Keratinocyte (primary cell): ENCODE data around the gene RPL18A. TPM values are rescaled to one million over a fixed set of nuclear protein-coding genes. Genes with fewer than 3 reads are reported as not detected.

ENCODE experiments used
- DNase-seq: peaks from one replicate; pipeline ENCODE4 v3.0.0-alpha.2; 2011; ENCODE audit warnings: low read depth, missing footprints, low spot score
- FAIRE-seq: peaks from 2 replicates; lab custom pipeline; 2011; peaks lifted over from hg19 to GRCh38; lab: Jason Lieb, UNC
- H2AFZ ChIP-seq: 2 replicates; pipeline ENCODE4 v1.6.0; 2012; ENCODE audit warnings: low read length, control low read depth, inconsistent platforms; ENCODE audit not compliant: control insufficient read depth
- H3K27ac ChIP-seq: 2 replicates; pipeline ENCODE4 v1.5.1; 2011; ENCODE audit warnings: low read length; ENCODE audit not compliant: control insufficient read depth, insufficient read depth
- H3K27me3 ChIP-seq: 3 replicates; pipeline ENCODE4 v1.6.0; 2011; ENCODE audit warnings: low read length; ENCODE audit not compliant: control insufficient read depth, insufficient read depth; ENCODE audit errors: extremely low read depth
- H3K36me3 ChIP-seq, 2 experiments: 2 replicates in 1 of 2; 3 replicates in 1 of 2; pipeline ENCODE4 v1.5.1; 2011; ENCODE audit warnings: low read length in 2 of 2, mild to moderate bottlenecking in 1 of 2; ENCODE audit not compliant: control insufficient read depth in 2 of 2, insufficient read depth in 2 of 2; ENCODE audit errors: extremely low read depth in 1 of 2
- H3K4me1 ChIP-seq: 3 replicates; pipeline ENCODE4 v1.5.1; 2011; ENCODE audit warnings: low read length; ENCODE audit not compliant: control insufficient read depth, insufficient read depth; ENCODE audit errors: extremely low read depth
- H3K4me2 ChIP-seq: 3 replicates; pipeline ENCODE4 v1.6.0; 2011; ENCODE audit warnings: low read depth, low read length; ENCODE audit not compliant: control insufficient read depth, insufficient read depth; ENCODE audit errors: extremely low read depth
- H3K4me3 ChIP-seq, 3 experiments: fragments of 200-600 bp in 1 of 3; sonication (generic) in 1 of 3; 2 replicates in 2 of 3; 3 replicates in 1 of 3; pipeline ENCODE4 v1.5.1; 2011 to 2016; ENCODE audit warnings: low read length in 3 of 3, mild to moderate bottlenecking in 3 of 3, control low read depth in 2 of 3, inconsistent platforms in 1 of 3, low read depth in 1 of 3, mixed read lengths in 1 of 3, mixed run types in 1 of 3, moderate library complexity in 1 of 3; ENCODE audit not compliant: control insufficient read depth in 2 of 3, insufficient read depth in 2 of 3; ENCODE audit errors: extremely low read depth in 1 of 3
- H3K79me2 ChIP-seq: 2 replicates; pipeline ENCODE4 v1.6.0; 2012; ENCODE audit warnings: low read length; ENCODE audit not compliant: control insufficient read depth, insufficient read depth
- H3K9ac ChIP-seq: 3 replicates; pipeline ENCODE4 v1.6.0; 2011; ENCODE audit warnings: low read length; ENCODE audit not compliant: control insufficient read depth, insufficient read depth; ENCODE audit errors: extremely low read depth
- H3K9me1 ChIP-seq: 3 replicates; pipeline ENCODE4 v1.6.0; 2011; ENCODE audit warnings: low read length; ENCODE audit not compliant: control insufficient read depth, insufficient read depth; ENCODE audit errors: extremely low read depth
- H3K9me3 ChIP-seq: 2 replicates; pipeline ENCODE4 v1.5.1; 2012; ENCODE audit warnings: low read depth, low read length; ENCODE audit not compliant: control insufficient read depth
- H4K20me1 ChIP-seq: 3 replicates; pipeline ENCODE4 v1.6.0; 2011; ENCODE audit warnings: low read length; ENCODE audit not compliant: control insufficient read depth, insufficient read depth; ENCODE audit errors: extremely low read depth
- CTCF ChIP-seq, 3 experiments: IDR thresholded peaks in 1 of 3; conservative IDR thresholded peaks in 1 of 3; optimal IDR thresholded peaks in 1 of 3; 2 replicates in 2 of 3; 3 replicates in 1 of 3; pipeline versions ENCODE3 to v1.5.1; 2011; ENCODE audit warnings: low read length in 3 of 3, mild to moderate bottlenecking in 3 of 3, moderate library complexity in 2 of 3, control low read depth in 1 of 3, inconsistent platforms in 1 of 3; ENCODE audit not compliant: insufficient read depth in 2 of 3; ENCODE audit errors: extremely low read depth in 1 of 3
- EZH2 ChIP-seq: IDR thresholded peaks from one replicate; pipeline ENCODE4 v1.6.1; 2012; ENCODE audit warnings: inconsistent platforms, mild to moderate bottlenecking, low read length, moderate library complexity
- dilution Hi-C: fragments of 300-500 bp; cut with MboI; formaldehyde crosslinking; loops from one replicate; pipeline ENCODE4 v1.7.0; 2020; ENCODE audit warnings: low sequenced_read_pairs; ENCODE audit not compliant: extremely low pct_ligation_motif_present
- polyA plus RNA-seq, 5 experiments: library from polyadenylated mRNA; depleted of rRNA in 3 of 5; stranded (reverse) in 3 of 5; stranded (forward) in 1 of 5; unstranded in 1 of 5; fragments of >200 nt; gene quantifications; 1 replicate in 1 of 5; 2 replicates in 3 of 5; 3 replicates in 1 of 5; pipeline versions ENCODE4 v1.2.1 to v1.2.3, GENCODE V29; 2011 to 2012; ENCODE audit warnings: missing spikeins in 2 of 5, low read depth in 1 of 5, low replicate concordance in 1 of 5

The RPL18A gene
- polyA plus RNA-seq, 1 donor (not counting 4 experiments of a cell fraction or from before 2014, with no cell fraction given), result 1,044 TPM

DNA sequence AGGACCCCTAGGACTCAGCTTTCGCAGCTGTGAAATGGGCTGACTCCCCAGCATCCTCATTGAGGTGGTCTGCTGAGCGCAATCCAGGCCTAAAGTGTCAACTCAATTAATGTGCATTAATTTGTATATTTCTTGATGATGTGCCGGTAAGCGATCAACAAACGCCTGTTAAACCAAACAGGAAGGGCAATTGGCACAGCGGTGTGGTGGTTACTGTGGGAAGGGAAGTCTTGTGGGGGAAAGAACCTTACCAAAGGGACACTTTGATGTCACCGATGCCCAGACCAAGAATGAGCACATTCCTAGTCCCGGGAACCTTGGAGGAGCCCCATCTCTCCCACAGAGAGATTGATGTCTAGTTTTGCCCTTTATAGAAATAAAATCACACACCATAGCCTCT lies 13.6 kb upstream of the RPL18A start:
- Histone ChIP-seq H3K4me1 (peaks cover 22% of the 10 kb centered on the region), H3K4me3 (no peak overlapping the region), H3K79me2 (no peaks in the 10 kb centered on the region), H3K27me3 (no peaks in the 10 kb centered on the region), H3K36me3 (no peaks in the 10 kb centered on the region), H4K20me1 (no peaks in the 10 kb centered on the region), H3K27ac (no peak overlapping the region), H3K9ac (no peak overlapping the region), H3K9me1 (peaks cover 3% of the 10 kb centered on the region), H3K4me2 (no peak overlapping the region), H2AFZ (no peak overlapping the region), H3K9me3 (no peaks in the 10 kb centered on the region)
- DNase-seq, result no peak
- FAIRE-seq, result no peak
- dilution Hi-C loops, result no loop called here
- TF ChIP-seq CTCF (optimal IDR thresholded peaks at IDR 0.05 in 1 of 3, IDR thresholded peaks at IDR 0.05 in 1 of 3, conservative IDR thresholded peaks at IDR 0.05 in 1 of 3; ENCODE audit: extremely low read depth in 1 of 3, insufficient read depth in 2 of 3, low read length in 3 of 3), result no peak
- no peak for TF ChIP-seq EZH2

DNA sequence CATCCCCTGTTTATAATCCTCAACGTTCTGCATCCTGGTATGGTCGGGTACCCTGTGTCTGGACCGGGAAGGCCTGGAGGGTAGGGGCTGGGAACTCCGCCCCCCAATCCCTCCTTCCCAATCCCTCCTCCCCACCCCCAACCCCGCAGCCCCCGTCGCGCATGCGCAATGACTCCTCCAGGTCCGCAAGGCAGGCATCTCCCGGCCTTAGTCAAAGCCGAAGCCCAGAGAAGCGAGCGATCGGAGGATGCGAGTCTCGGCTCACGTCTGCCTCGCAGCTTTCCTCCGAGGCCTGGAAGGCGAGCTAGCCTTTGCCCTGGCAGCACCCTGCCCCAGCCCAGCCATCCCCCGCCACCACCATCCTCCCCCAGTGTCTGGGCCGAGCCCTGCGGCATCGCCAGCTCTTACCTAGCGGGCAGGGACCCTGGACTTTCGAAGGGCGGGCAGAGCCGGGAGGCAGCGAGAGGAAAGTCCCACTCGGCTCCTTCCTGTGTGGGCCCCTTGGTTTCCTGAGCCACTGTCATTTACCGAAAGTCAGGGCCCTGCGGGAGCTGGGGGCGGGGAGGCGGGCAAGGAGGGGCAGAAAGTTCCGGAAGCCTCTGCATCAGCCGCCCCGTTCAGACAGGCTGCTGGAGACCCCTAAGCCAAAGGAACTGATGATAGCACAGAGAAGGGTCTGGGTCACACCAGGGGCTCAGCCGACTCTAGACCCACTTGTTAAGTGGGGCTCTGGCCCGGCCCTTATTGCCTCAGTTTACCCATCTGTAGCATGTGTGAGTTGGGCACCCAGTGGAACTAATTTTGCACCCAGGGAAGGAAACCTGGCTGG lies 12.0 kb upstream of the RPL18A start, which contains the start of gene JAK3:
TSS of gene JAK3 (minus strand) at position 445 of the 829 bp plus-strand sequence. CDS start 3,565 bp downstream, outside the sequence.
- Histone ChIP-seq H4K20me1 (no peaks in the 10 kb centered on the region), H3K79me2 (no peaks in the 10 kb centered on the region), H3K27ac (no peak within 1 kb of the TSS), H2AFZ (peak within 1 kb of the TSS; percentile 96), H3K36me3 (no peaks in the 10 kb centered on the region), H3K9me1 (peaks cover 3% of the 10 kb centered on the region), H3K27me3 (no peaks in the 10 kb centered on the region), H3K9me3 (no peaks in the 10 kb centered on the region), H3K4me3 (no peak within 1 kb of the TSS), H3K4me2 (peak within 1 kb of the TSS; percentile 22), H3K9ac (peak within 1 kb of the TSS; percentile 22), H3K4me1 (peaks cover 17% of the 10 kb centered on the region)
- FAIRE-seq, result no peak
- dilution Hi-C loops, result no loop called here
- TF ChIP-seq CTCF (optimal IDR thresholded peaks at IDR 0.05 in 1 of 3, IDR thresholded peaks at IDR 0.05 in 1 of 3, conservative IDR thresholded peaks at IDR 0.05 in 1 of 3; ENCODE audit: extremely low read depth in 1 of 3, insufficient read depth in 2 of 3, low read length in 3 of 3), result no peak
- no peak for TF ChIP-seq EZH2
- no peak for DNase-seq
